ENCODE results near the gene VAMP8.
A peak's percentile ranks its signal among the peaks of the same experiment; 100 is the strongest.
"Not testable (repeated sequence)": the region's sequence is repeated elsewhere in the genome, so short reads cannot be mapped to it uniquely, and the experiment has no call there.

Gene VAMP8

DNA sequence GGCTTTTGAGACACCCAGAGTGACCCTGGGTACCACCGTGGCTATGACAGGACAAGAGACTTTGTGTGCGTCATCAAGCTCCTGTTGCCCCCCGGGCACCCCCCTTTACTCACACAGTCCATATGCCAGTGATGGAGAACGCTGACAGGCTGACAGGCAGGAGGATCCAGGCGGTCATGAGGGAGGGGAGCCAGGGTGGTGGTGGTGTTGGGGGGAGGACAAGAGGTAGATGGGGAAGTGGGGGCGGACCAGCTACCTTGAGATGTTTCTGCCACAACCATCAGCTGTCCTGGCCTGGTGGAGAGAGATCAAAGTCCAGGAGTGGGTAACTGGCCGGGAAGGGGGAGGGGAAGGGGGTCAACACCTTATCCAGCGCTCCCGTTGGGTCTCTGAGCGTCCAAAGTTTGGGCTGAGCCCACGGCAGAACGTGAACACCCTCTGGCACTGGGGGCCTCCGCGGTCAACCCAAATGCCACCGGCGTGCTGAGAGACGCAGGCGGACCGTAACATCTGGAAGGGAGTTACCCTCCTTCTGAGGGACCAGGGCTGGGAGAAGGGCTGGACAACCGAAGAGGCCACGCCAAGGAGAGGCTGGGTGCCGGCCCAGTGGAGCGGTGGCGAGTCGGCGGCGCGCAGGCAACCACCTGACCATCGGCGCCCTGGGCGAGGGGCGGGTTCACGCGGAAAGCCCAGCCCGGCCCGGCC, 24.5 kb downstream of the VAMP8 start:
- H3K4me3 ChIP-seq (ENCODE audit: low read depth, low read length): peak overlapping the region; percentile 63
- DNase-seq (ENCODE audit: low read depth): no peak
- TF ChIP-seq MAX (IDR thresholded peaks at IDR 0.05; ENCODE audit: low read depth, low read length) (no peak), POLR2A (IDR thresholded peaks at IDR 0.05; ENCODE audit: extremely low read depth, insufficient read length) (no peak), MYC (IDR thresholded peaks at IDR 0.05; ENCODE audit: low read depth, low read length) (no peak)
- TF ChIP-seq, protein P1, sequence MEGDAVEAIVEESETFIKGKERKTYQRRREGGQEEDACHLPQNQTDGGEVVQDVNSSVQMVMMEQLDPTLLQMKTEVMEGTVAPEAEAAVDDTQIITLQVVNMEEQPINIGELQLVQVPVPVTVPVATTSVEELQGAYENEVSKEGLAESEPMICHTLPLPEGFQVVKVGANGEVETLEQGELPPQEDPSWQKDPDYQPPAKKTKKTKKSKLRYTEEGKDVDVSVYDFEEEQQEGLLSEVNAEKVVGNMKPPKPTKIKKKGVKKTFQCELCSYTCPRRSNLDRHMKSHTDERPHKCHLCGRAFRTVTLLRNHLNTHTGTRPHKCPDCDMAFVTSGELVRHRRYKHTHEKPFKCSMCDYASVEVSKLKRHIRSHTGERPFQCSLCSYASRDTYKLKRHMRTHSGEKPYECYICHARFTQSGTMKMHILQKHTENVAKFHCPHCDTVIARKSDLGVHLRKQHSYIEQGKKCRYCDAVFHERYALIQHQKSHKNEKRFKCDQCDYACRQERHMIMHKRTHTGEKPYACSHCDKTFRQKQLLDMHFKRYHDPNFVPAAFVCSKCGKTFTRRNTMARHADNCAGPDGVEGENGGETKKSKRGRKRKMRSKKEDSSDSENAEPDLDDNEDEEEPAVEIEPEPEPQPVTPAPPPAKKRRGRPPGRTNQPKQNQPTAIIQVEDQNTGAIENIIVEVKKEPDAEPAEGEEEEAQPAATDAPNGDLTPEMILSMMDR (IDR thresholded peaks at IDR 0.05; ENCODE audit: low read depth, low read length): no peak

DNA sequence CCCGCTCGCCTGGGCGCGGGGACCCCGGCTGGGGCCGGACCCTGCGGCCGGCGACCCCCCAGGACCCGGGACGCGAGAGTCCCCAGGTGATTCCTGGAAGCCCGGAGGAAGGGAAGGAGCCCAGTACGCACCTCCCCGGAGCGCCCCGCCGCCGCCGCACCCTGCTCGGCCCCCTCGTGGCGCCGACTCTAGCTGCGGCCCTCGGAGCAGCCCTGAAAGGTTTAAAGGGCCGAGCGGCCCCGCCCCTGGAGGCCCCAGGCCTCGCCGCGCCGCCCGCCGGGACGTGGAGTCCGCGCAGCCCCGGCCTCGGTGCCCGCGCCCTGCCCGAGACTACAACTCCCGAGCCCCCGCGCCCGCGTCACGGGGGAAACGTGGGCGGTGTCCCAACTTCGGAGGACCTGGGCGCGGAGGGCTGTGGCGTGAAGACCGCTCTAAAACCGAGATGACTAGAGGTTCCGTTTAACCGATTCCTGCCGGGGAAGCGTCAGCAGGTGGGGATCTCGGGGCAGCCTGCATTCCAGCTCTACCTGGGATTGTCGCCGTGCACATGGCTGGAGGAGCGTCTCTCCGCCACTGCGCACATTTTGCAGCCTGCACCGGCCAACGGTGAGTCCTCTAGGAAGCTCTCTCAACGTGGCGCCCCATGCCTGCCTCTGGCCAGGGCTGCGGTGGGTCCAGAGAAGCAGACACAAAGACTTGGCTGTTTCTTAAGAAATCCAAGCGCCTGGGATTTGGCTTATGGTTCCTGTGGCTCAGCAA, 25.3 kb downstream of the VAMP8 start, which contains the start of gene TMEM150A:
TSS of gene TMEM150A (minus strand) at position 223 of the 759 bp plus-strand sequence. CDS start 750 bp downstream, outside the sequence.
- TF ChIP-seq MAX (IDR thresholded peaks at IDR 0.05; ENCODE audit: low read depth, low read length) (peak; percentile 65), POLR2A (IDR thresholded peaks at IDR 0.05; ENCODE audit: extremely low read depth, insufficient read length) (peak; percentile 33), MYC (IDR thresholded peaks at IDR 0.05; ENCODE audit: low read depth, low read length) (peak; percentile 65)
- TF ChIP-seq, protein P1 (IDR thresholded peaks at IDR 0.05; ENCODE audit: low read depth, low read length): no peak
- peak within 1 kb of the TSS; percentile 93 for H3K4me3 ChIP-seq (ENCODE audit: low read depth, low read length)
- DNase-seq (ENCODE audit: low read depth): peak; percentile 96

DNA sequence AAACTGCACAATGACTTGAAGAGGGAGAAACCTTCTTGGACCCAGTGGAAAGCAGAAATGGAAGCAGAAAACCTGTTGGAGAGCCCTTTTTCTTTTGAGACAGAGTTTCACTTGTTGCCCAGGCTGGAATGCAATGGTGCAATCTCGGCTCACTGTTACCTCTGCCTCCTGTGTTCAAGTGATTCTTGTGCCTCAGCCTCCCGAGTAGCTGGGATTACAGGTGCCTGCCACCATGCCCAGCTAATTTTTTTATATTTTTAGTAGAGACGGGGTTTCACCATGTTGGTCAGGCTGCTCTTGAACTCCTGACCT, 26.7 kb downstream of the VAMP8 start:
- not testable (repeated sequence) for DNase-seq (ENCODE audit: low read depth)
- peak overlapping the region; percentile 93 for H3K4me3 ChIP-seq (ENCODE audit: low read depth, low read length)

GRCh38 chr2:85604568-85605339, 27.4 kb downstream of the VAMP8 start:
- no peak for DNase-seq (ENCODE audit: low read depth)
- no peak overlapping the region for H3K4me3 ChIP-seq (ENCODE audit: low read depth, low read length)
- TF ChIP-seq POLR2A (IDR thresholded peaks at IDR 0.05; ENCODE audit: extremely low read depth, insufficient read length) (no peak), MAX (IDR thresholded peaks at IDR 0.05; ENCODE audit: low read depth, low read length) (no peak), MYC (IDR thresholded peaks at IDR 0.05; ENCODE audit: low read depth, low read length) (no peak)
- TF ChIP-seq, protein P1 (IDR thresholded peaks at IDR 0.05; ENCODE audit: low read depth, low read length): no peak

- TF ChIP-seq, protein P1 (IDR thresholded peaks at IDR 0.05; ENCODE audit: low read depth, low read length): no peak
- TF ChIP-seq POLR2A (IDR thresholded peaks at IDR 0.05; ENCODE audit: extremely low read depth, insufficient read length): no peak
- TF ChIP-seq MAX (IDR thresholded peaks at IDR 0.05; ENCODE audit: low read depth, low read length): no peak
- no peak for TF ChIP-seq MYC (IDR thresholded peaks at IDR 0.05; ENCODE audit: low read depth, low read length)
- no peak for DNase-seq (ENCODE audit: low read depth)
- H3K4me3 ChIP-seq (ENCODE audit: low read depth, low read length): no peak overlapping the region
These were observed 28.2 kb downstream of the VAMP8 start for GRCh38 chr2:85605406-85606115.
